ENCODE measurements around the gene BLOC1S6. TPM values are rescaled to one million over a fixed set of nuclear protein-coding genes. Genes with fewer than 3 reads are reported as not detected.

Gene BLOC1S6
- total RNA-seq, 1 experiment from 2014 or later: 28.7 TPM

GRCh38 chr15:45546789-45547188 lies 40.4 kb upstream of the BLOC1S6 start:
- Mint-ChIP-seq H3K4me3 (no peak overlapping the region), H3K4me1 (peaks cover 6% of the 10 kb centered on the region), H3K27me3 (ENCODE audit: low read depth) (peaks cover 11% of the 10 kb centered on the region), H3K27ac (no peak overlapping the region), H3K9me3 (no peaks in the 10 kb centered on the region), H3K36me3 (no peaks in the 10 kb centered on the region)
- DNase-seq (ENCODE audit: low spot score) (no peak), ATAC-seq (no peak)
- TF ChIP-seq ZMAT4 (CRISPR knock-in tag; IDR thresholded peaks at IDR 0.05) (no peak), NR3C1 (CRISPR knock-in tag; conservative IDR thresholded peaks at IDR 0.05; ENCODE audit: low read depth) (no peak), ZNF416 (CRISPR knock-in tag; IDR thresholded peaks at IDR 0.05) (no peak), ZBTB21 (CRISPR knock-in tag; IDR thresholded peaks at IDR 0.05; ENCODE audit: borderline replicate concordance) (no peak), TCF7 (CRISPR knock-in tag; IDR thresholded peaks at IDR 0.05; ENCODE audit: low read depth) (no peak), ZNF671 (CRISPR knock-in tag; IDR thresholded peaks at IDR 0.05) (no peak), RORB (CRISPR knock-in tag; IDR thresholded peaks at IDR 0.05) (no peak), PRRX2 (CRISPR knock-in tag; IDR thresholded peaks at IDR 0.05) (no peak), PRDM15 (CRISPR knock-in tag; IDR thresholded peaks at IDR 0.05) (no peak), OVOL2 (CRISPR knock-in tag; IDR thresholded peaks at IDR 0.05; ENCODE audit: borderline replicate concordance) (no peak), USF1 (CRISPR knock-in tag; IDR thresholded peaks at IDR 0.05) (no peak), MLX (CRISPR knock-in tag; IDR thresholded peaks at IDR 0.05) (no peak), RELA (CRISPR knock-in tag; IDR thresholded peaks at IDR 0.05; ENCODE audit: borderline replicate concordance) (no peak), TEAD1 (CRISPR knock-in tag; IDR thresholded peaks at IDR 0.05) (no peak), ZBTB43 (CRISPR knock-in tag; IDR thresholded peaks at IDR 0.05) (no peak), IRF1 (CRISPR knock-in tag; IDR thresholded peaks at IDR 0.05) (no peak), NFYB (CRISPR knock-in tag; conservative IDR thresholded peaks at IDR 0.05; ENCODE audit: low read depth) (no peak), GRHL2 (CRISPR knock-in tag; IDR thresholded peaks at IDR 0.05; ENCODE audit: insufficient replicate concordance, severe bottlenecking) (no peak)
- POLR2A ChIA-PET: no interaction called here
- CTCF ChIA-PET: no interaction called here

GRCh38 chr15:45548753-45549520 lies 38.2 kb upstream of the BLOC1S6 start:
- no peak overlapping the region for H3K27ac Mint-ChIP-seq
- H3K9me3 Mint-ChIP-seq: no peaks in the 10 kb centered on the region
- no peaks in the 10 kb centered on the region for H3K36me3 Mint-ChIP-seq
- CTCF ChIA-PET: interaction anchor here (1.1 kb wide), 1 partner anchor 25 kb away, joined by 4 read pairs; no protein-coding TSS in a partner anchor
- DNase-seq (ENCODE audit: low spot score) (no peak), ATAC-seq (peak; percentile 47)
- POLR2A ChIA-PET: no interaction called here
- no peak overlapping the region for H3K4me3 Mint-ChIP-seq
- H3K4me1 Mint-ChIP-seq: peaks cover 6% of the 10 kb centered on the region
- H3K27me3 Mint-ChIP-seq (ENCODE audit: low read depth): peaks cover 9% of the 10 kb centered on the region
- TF ChIP-seq AR (CRISPR knock-in tag; IDR thresholded peaks at IDR 0.05): no peak
- no peak for TF ChIP-seq ATF2 (CRISPR knock-in tag; IDR thresholded peaks at IDR 0.05; ENCODE audit: borderline replicate concordance, low read depth)
- TF ChIP-seq ATF6 (CRISPR knock-in tag; IDR thresholded peaks at IDR 0.05): no peak

All from WTC11 (cell line).